Liver (tissue), 9 donors: Measurements from ENCODE around the gene TCTA. TPM values are rescaled to one million over a fixed set of nuclear protein-coding genes. Genes with fewer than 3 reads are reported as not detected.

ENCODE experiments used
- DNase-seq: peaks from one replicate; pipeline ENCODE4 v3.0.0-alpha.2; 2017; ENCODE audit warnings: low spot score
- H3K27ac ChIP-seq, 2 donors: one replicate each; pipeline ENCODE4 v1.7.0; 2013; ENCODE audit warnings: inconsistent platforms in 2 of 2, low read length in 2 of 2, control low read depth in 1 of 2, low read depth in 1 of 2, mild to moderate bottlenecking in 1 of 2
- H3K27me3 ChIP-seq, 4 donors: one replicate each; pipeline versions ENCODE4 v1.6.1 to v1.7.0; 2013; ENCODE audit warnings: low read length in 3 of 4, inconsistent platforms in 1 of 4, mild to moderate bottlenecking in 1 of 4, moderate library complexity in 1 of 4; ENCODE audit not compliant: control insufficient read depth in 4 of 4, insufficient read depth in 4 of 4
- H3K36me3 ChIP-seq, 4 donors: one replicate each; pipeline versions ENCODE4 v1.6.1 to v1.7.0; 2013; ENCODE audit warnings: low read length in 3 of 4, mild to moderate bottlenecking in 3 of 4, low read depth in 1 of 4, moderate library complexity in 1 of 4; ENCODE audit not compliant: control insufficient read depth in 4 of 4, insufficient read depth in 3 of 4
- H3K4me1 ChIP-seq, 4 donors: one replicate each; pipeline versions ENCODE4 v1.6.1 to v1.7.0; 2013; ENCODE audit warnings: low read length in 3 of 4, mild to moderate bottlenecking in 3 of 4, moderate library complexity in 1 of 4; ENCODE audit not compliant: control insufficient read depth in 4 of 4, insufficient read depth in 4 of 4
- H3K4me3 ChIP-seq, 3 donors: one replicate each; pipeline versions ENCODE4 v1.6.1 to v1.7.0; 2013; ENCODE audit warnings: low read length in 3 of 3, control low read depth in 1 of 3, low read depth in 1 of 3, mild to moderate bottlenecking in 1 of 3
- H3K9ac ChIP-seq, 2 donors: one replicate each; pipeline ENCODE4 v1.7.0; 2013; ENCODE audit warnings: low read length in 2 of 2, mild to moderate bottlenecking in 2 of 2, moderate library complexity in 2 of 2, control low read depth in 1 of 2, low read depth in 1 of 2
- H3K9me3 ChIP-seq, 4 donors: one replicate each; pipeline versions ENCODE4 v1.6.1 to v1.7.0; 2013; ENCODE audit warnings: low read length in 3 of 4; ENCODE audit not compliant: control insufficient read depth in 4 of 4
- CTCF ChIP-seq: fragments of 150-350 bp; IDR thresholded peaks from 2 replicates; pipeline ENCODE4 v1.5.1; 2017; ENCODE audit warnings: improper control_type of control experiment, low read depth, low read length; ENCODE audit not compliant: missing input control
- EGR1 ChIP-seq, 2 donors: IDR thresholded peaks; 2 replicates each; pipeline ENCODE4 v1.6.1; 2016 to 2018; ENCODE audit warnings: antibody characterized with exemption in 2 of 2, low read depth in 2 of 2
- FOXA1 ChIP-seq: IDR thresholded peaks from 2 replicates; pipeline ENCODE4 v1.6.1; 2016; ENCODE audit warnings: antibody characterized with exemption
- HNF4G ChIP-seq: IDR thresholded peaks from 2 replicates; pipeline ENCODE4 v1.6.1; 2016; ENCODE audit warnings: antibody characterized with exemption
- JUND ChIP-seq, 2 donors: IDR thresholded peaks; 2 replicates each; pipeline ENCODE4 v1.6.1; 2016; ENCODE audit warnings: antibody characterized with exemption in 2 of 2
- NR2F2 ChIP-seq: IDR thresholded peaks from 2 replicates; pipeline ENCODE4 v1.6.1; 2016; ENCODE audit warnings: antibody characterized with exemption
- RAD21 ChIP-seq, 2 donors: IDR thresholded peaks; 2 replicates each; pipeline ENCODE4 v1.6.1; 2016; ENCODE audit warnings: antibody characterized with exemption in 2 of 2, mild to moderate bottlenecking in 2 of 2
- RXRA ChIP-seq, 2 donors: IDR thresholded peaks; 2 replicates each; pipeline ENCODE4 v1.6.1; 2017 to 2018; ENCODE audit warnings: antibody characterized with exemption in 2 of 2, mild to moderate bottlenecking in 1 of 2
- SP1 ChIP-seq: IDR thresholded peaks from 2 replicates; pipeline ENCODE4 v1.6.1; 2018; ENCODE audit warnings: antibody characterized with exemption, mild to moderate bottlenecking
- TAF1 ChIP-seq: conservative IDR thresholded peaks from 2 replicates; pipeline ENCODE4 v1.6.1; 2016; ENCODE audit warnings: antibody characterized with exemption, mild to moderate bottlenecking
- YY1 ChIP-seq: IDR thresholded peaks from 2 replicates; pipeline ENCODE4 v1.6.1; 2016; ENCODE audit warnings: antibody characterized with exemption, mild to moderate bottlenecking
- WGBS: extraction: QIAGEN DNeasy Blood & Tissue Kit; methylation state at CpG from one replicate; pipeline ENCODE4 v1.1.7; 2013; 5-methylcytosine and 5-hydroxymethylcytosine counted together
- polyA plus RNA-seq, 2 donors: library from polyadenylated mRNA; stranded (reverse) in 1 of 2; unstranded in 1 of 2; fragments of 200-250 nt in 1 of 2; fragments of >200 nt in 1 of 2; fragmentation: Nextera tagmentation in 1 of 2; extraction: Ambion mirVana in 1 of 2; gene quantifications; one replicate each; pipeline versions ENCODE4 v1.2.1 to v1.2.3, GENCODE V29; 2013 to 2015
- total RNA-seq, 2 donors: library from RNA; depleted of rRNA; stranded (reverse); fragments of >200 nt; gene quantifications; one replicate each; pipeline ENCODE4 v1.2.3, GENCODE V29; 2014
- TF ChIP-seq, protein P1 (sequence below): IDR thresholded peaks from 2 replicates; pipeline ENCODE4 v1.6.1; 2016; ENCODE audit warnings: antibody characterized with exemption
- TF ChIP-seq, protein P2 (sequence below): IDR thresholded peaks from 2 replicates; pipeline ENCODE4 v1.6.1; 2016; ENCODE audit warnings: antibody characterized with exemption, mild to moderate bottlenecking
- donor health status: healthy.
- donor health status: healthy.
- donor health status: healthy.
- donor health status: healthy.
- donor health status: healthy.

Gene TCTA
- total and polyA plus RNA-seq, 4 donors: 13.6 to 28.2 (median 24.6) TPM

GRCh38 chr3:49428752-49429080 lies 16.5 kb downstream of the TCTA start:
- Histone ChIP-seq H3K4me1 (peaks cover 0 to 10% (median 2%) of the 10 kb centered on the region in 4 donors), H3K36me3 (peaks cover 0 to 14% (median 7%) of the 10 kb centered on the region in 4 donors), H3K27me3 (no peaks in the 10 kb centered on the region), H3K9ac (peak overlapping the region; percentile 35 to 75), H3K4me3 (peak overlapping the region; percentile 69 to 98 (median 76)), H3K9me3 (no peaks in the 10 kb centered on the region), H3K27ac (peak overlapping the region; percentile 85 to 88)
- no peak for DNase-seq
- peak in 1 of 2 donors; percentile 7 for TF ChIP-seq RAD21 (IDR thresholded peaks at IDR 0.05)
- TF ChIP-seq SP1: no peak
- WGBS: 3% methylated on average over 9 of the region's 9 CpGs

GRCh38 chr3:49434731-49435130 lies 22.5 kb downstream of the TCTA start:
- Histone ChIP-seq H3K4me1 (no peaks in the 10 kb centered on the region), H3K27ac (no peak overlapping the region), H3K36me3 (no peaks in the 10 kb centered on the region), H3K9me3 (no peaks in the 10 kb centered on the region), H3K4me3 (no peak overlapping the region), H3K9ac (no peak overlapping the region), H3K27me3 (no peaks in the 10 kb centered on the region)
- WGBS: 94% methylated on average over 5 of the region's 5 CpGs
- TF ChIP-seq, protein P1, sequence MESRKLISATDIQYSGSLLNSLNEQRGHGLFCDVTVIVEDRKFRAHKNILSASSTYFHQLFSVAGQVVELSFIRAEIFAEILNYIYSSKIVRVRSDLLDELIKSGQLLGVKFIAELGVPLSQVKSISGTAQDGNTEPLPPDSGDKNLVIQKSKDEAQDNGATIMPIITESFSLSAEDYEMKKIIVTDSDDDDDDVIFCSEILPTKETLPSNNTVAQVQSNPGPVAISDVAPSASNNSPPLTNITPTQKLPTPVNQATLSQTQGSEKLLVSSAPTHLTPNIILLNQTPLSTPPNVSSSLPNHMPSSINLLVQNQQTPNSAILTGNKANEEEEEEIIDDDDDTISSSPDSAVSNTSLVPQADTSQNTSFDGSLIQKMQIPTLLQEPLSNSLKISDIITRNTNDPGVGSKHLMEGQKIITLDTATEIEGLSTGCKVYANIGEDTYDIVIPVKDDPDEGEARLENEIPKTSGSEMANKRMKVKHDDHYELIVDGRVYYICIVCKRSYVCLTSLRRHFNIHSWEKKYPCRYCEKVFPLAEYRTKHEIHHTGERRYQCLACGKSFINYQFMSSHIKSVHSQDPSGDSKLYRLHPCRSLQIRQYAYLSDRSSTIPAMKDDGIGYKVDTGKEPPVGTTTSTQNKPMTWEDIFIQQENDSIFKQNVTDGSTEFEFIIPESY: no peak
- TF ChIP-seq YY1 (no peak), CTCF (no peak)
- DNase-seq: no peak

GRCh38 chr3:49445391-49445790 lies 33.2 kb downstream of the TCTA start:
- Histone ChIP-seq H3K4me1 (peaks cover 0 to 4% (median 2%) of the 10 kb centered on the region in 4 donors), H3K27ac (no peak overlapping the region)
- 94% methylated on average over 5 of the region's 5 CpGs for WGBS

More at GRCh38 chr3:49445391-49445790, 33.2 kb downstream of the TCTA start:
- H3K27me3 ChIP-seq: no peaks in the 10 kb centered on the region
- no peaks in the 10 kb centered on the region for H3K36me3 ChIP-seq
- no peak overlapping the region for H3K9ac ChIP-seq
- TF ChIP-seq TAF1 (no peak), HNF4G (no peak), JUND (IDR thresholded peaks at IDR 0.05) (no peak), EGR1 (IDR thresholded peaks at IDR 0.05; ENCODE audit: low read depth in 2 of 2) (no peak), YY1 (no peak), FOXA1 (no peak), SP1 (no peak), RAD21 (IDR thresholded peaks at IDR 0.05) (no peak), RXRA (IDR thresholded peaks at IDR 0.05) (no peak), CTCF (no peak), NR2F2 (no peak)
- TF ChIP-seq, protein P2, sequence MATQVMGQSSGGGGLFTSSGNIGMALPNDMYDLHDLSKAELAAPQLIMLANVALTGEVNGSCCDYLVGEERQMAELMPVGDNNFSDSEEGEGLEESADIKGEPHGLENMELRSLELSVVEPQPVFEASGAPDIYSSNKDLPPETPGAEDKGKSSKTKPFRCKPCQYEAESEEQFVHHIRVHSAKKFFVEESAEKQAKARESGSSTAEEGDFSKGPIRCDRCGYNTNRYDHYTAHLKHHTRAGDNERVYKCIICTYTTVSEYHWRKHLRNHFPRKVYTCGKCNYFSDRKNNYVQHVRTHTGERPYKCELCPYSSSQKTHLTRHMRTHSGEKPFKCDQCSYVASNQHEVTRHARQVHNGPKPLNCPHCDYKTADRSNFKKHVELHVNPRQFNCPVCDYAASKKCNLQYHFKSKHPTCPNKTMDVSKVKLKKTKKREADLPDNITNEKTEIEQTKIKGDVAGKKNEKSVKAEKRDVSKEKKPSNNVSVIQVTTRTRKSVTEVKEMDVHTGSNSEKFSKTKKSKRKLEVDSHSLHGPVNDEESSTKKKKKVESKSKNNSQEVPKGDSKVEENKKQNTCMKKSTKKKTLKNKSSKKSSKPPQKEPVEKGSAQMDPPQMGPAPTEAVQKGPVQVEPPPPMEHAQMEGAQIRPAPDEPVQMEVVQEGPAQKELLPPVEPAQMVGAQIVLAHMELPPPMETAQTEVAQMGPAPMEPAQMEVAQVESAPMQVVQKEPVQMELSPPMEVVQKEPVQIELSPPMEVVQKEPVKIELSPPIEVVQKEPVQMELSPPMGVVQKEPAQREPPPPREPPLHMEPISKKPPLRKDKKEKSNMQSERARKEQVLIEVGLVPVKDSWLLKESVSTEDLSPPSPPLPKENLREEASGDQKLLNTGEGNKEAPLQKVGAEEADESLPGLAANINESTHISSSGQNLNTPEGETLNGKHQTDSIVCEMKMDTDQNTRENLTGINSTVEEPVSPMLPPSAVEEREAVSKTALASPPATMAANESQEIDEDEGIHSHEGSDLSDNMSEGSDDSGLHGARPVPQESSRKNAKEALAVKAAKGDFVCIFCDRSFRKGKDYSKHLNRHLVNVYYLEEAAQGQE: no peak
- H3K4me3 ChIP-seq: no peak overlapping the region
- DNase-seq: no peak
- no peaks in the 10 kb centered on the region for H3K9me3 ChIP-seq
